Muscle of back (tissue), 11 donors: Measurements from ENCODE around the gene NADSYN1. TPM values are rescaled to one million over a fixed set of nuclear protein-coding genes. Genes with fewer than 3 reads are reported as not detected.

ENCODE experiments used
- DNase-seq, 3 donors: peaks; one replicate each; pipeline versions ENCODE4 v3.0.0 to v3.0.0-alpha.2; 2013
- polyA plus RNA-seq, 10 donors: library from polyadenylated mRNA; unstranded; fragments of 120-200 nt; gene quantifications; one replicate each; pipeline ENCODE4 v1.2.1, GENCODE V29; 2013; ENCODE audit not compliant: insufficient read length in 10 of 10

NADSYN1 gene
- polyA plus RNA-seq, 10 donors, result 14.8 to 29.6 (median 20.2) TPM

DNA sequence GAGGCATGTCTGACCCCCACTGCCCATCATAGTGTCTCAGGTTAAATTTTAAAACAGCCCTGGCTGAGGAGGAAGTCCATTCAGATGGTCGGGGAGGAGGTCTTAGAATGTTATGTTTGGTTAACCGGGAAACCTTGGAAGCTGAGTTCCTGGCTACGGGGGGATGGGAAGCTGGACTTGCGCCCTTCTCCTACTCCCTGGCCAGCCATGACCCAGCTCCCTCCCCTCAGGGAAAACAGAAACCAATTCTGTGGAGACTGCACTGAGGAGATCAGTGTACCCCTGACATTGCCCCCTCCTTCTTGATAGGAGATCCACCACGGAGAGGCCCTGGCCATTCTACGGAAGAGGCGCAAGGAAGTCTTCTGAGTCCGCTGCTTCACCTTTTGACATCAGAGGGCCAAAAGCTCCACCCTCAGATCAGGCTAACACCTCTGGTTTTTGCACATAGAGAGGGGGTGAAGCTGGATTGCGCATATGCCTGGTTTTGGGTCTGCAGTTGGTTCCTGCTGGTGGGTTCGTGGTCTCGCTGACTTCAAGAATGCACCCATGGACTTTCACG, 92.5 kb downstream of the NADSYN1 start:
- DNase-seq, result no peak

DNA sequence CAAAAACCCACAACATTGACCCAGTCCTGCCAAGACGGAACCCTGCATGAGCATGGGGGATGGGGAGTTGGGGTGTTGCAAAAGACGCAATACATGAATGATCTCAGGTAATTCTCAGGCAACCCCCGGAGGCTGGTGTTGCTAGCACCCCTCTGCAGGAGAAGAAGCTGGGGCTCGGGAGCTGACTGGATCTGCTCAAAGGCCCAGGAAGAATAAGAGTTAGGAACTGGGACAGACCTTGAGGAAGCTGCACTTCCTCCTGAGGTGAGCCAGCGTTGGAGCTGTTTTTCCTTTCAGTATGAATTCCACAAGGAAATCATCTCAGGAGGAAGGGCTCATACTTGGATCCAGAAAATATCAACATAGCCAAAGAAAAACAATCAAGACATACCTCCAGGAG, 95.1 kb downstream of the NADSYN1 start, which contains the start of gene KRTAP5-9:
KRTAP5-9 (plus strand) TSS at position 301 of the 400 bp plus-strand sequence. CDS start 238 bp downstream, outside the sequence.
- DNase-seq, result no peak

DNA sequence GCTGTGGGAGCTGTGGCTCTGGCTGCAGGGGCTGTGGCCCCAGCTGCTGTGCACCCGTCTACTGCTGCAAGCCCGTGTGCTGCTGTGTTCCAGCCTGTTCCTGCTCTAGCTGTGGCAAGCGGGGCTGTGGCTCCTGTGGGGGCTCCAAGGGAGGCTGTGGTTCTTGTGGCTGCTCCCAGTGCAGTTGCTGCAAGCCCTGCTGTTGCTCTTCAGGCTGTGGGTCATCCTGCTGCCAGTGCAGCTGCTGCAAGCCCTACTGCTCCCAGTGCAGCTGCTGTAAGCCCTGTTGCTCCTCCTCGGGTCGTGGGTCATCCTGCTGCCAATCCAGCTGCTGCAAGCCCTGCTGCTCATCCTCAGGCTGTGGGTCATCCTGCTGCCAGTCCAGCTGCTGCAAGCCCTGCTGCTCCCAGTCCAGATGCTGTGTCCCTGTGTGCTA, 95.7 kb downstream of the NADSYN1 start:
- DNase-seq, result no peak

Other genes with a start within 250 kb of the NADSYN1 start
- 1 to 10 TPM in 9 of 10 donors, under 1 TPM in 1; 0.76 to 2.3 (median 1.4) TPM for gene SHANK2, start 200.6 kb upstream of the NADSYN1 start, polyA plus RNA-seq
- gene DHCR7, start 4.8 kb upstream of the NADSYN1 start, polyA plus RNA-seq, result 10 to 100 TPM in 8 of 10 donors, 1 to 10 TPM in 2; 9.3 to 19.6 (median 13.4) TPM
- gene KRTAP5-7, start 74.1 kb downstream of the NADSYN1 start, polyA plus RNA-seq, result under 1 TPM in 1 of 10 donors, not detected in 9; 0.11 TPM
- gene KRTAP5-8, start 84.8 kb downstream of the NADSYN1 start, polyA plus RNA-seq, result under 1 TPM in 2 of 10 donors, not detected in 8; 0.17 TPM
- under 1 TPM in 3 of 10 donors, not detected in 7; 0.15 to 0.35 (median 0.21) TPM for gene KRTAP5-9, start 95.2 kb downstream of the NADSYN1 start, polyA plus RNA-seq
- gene KRTAP5-10, start 112.4 kb downstream of the NADSYN1 start, polyA plus RNA-seq, result not detected
- under 1 TPM in 1 of 10 donors, not detected in 9; 0.59 TPM for gene KRTAP5-11, start 129.7 kb downstream of the NADSYN1 start, polyA plus RNA-seq